Right lobe of liver (tissue), 6 donors: ENCODE measurements around the gene HDAC7. TPM values are rescaled to one million over a fixed set of nuclear protein-coding genes. Genes with fewer than 3 reads are reported as not detected.

Experiments used
- ATAC-seq, 4 donors: fragments of 200-7000 bp; cut with Tn5 transposase; one replicate each; pipeline ENCODE4 v1.9.1; 2020; ENCODE audit warnings: mild to moderate bottlenecking in 4 of 4, moderate library complexity in 4 of 4
- DNase-seq, 3 donors: peaks; one replicate each; pipeline ENCODE4 v3.0.0-alpha.2; 2020
- H3K27ac ChIP-seq, 3 donors: fragments of 200-600 bp; one replicate each; pipeline ENCODE4 v1.8.0; 2022
- H3K27me3 ChIP-seq, 2 donors: fragments of 200-600 bp; one replicate each; pipeline ENCODE4 v1.8.0; 2022
- H3K36me3 ChIP-seq, 4 donors: fragments of 200-600 bp; sonication (generic) in 1 of 4; one replicate each; pipeline versions ENCODE4 v1.5.1 to v1.8.0; 2017 to 2022; ENCODE audit warnings: control low read depth in 1 of 4
- H3K4me1 ChIP-seq, 4 donors: fragments of 200-600 bp; sonication (generic) in 1 of 4; one replicate each; pipeline versions ENCODE4 v1.5.1 to v1.8.0; 2017 to 2022; ENCODE audit warnings: control low read depth in 1 of 4
- H3K4me3 ChIP-seq, 3 donors: fragments of 200-600 bp; one replicate each; pipeline ENCODE4 v1.8.0; 2022
- H3K9me3 ChIP-seq, 4 donors: fragments of 200-600 bp; sonication (generic) in 1 of 4; one replicate each; pipeline versions ENCODE4 v1.5.1 to v1.8.0; 2017 to 2022; ENCODE audit warnings: control low read depth in 1 of 4
- CTCF ChIP-seq, 4 donors: fragments of 200-600 bp in 3 of 4; fragments of 450-650 bp in 1 of 4; IDR thresholded peaks; one replicate each; pipeline versions ENCODE4 v1.5.1 to v1.8.0; 2016 to 2022; ENCODE audit warnings: antibody characterized with exemption in 4 of 4, mild to moderate bottlenecking in 2 of 4
- POLR2A ChIP-seq: fragments of 450-650 bp; IDR thresholded peaks from one replicate; pipeline ENCODE4 v1.6.1; 2017; ENCODE audit warnings: antibody characterized with exemption, mild to moderate bottlenecking
- WGBS: methylation state at CpG from one replicate; pipeline ENCODE4 v1.1.6; 2018; ENCODE audit warnings: low coverage, low lambda C conversion rate; ENCODE audit not compliant: insufficient coverage; ENCODE audit errors: missing lambda C conversion rate; 5-methylcytosine and 5-hydroxymethylcytosine counted together
- intact Hi-C, 2 donors: fragments of 100-400 bp; cut with DNase I; formaldehyde crosslinking; loops; one replicate each; pipeline versions ENCODE4 v1.11.2 to v1.14.1; 2022
- total RNA-seq, 6 experiments: library from RNA; depleted of rRNA in 2 of 6; stranded (reverse); fragments of >200 nt in 2 of 6; fragmentation: NEBNext Ultra II Directional in 3 of 6; extraction: Animal tissue kit (Norgen Biotek cat#: 25700) in 3 of 6; gene quantifications; one replicate each; pipeline versions ENCODE4 v1.1.0 to v1.2.4, GENCODE V29; 2016 to 2023
- donor health status: DM: no; HTN: yes; CAD: no.
- donor health status: DM: no; HTN: no; CAD: no.
- donor health status: DM: no; HTN: no; CAD: no.
- donor health status: DM: no; HTN: yes; CAD: no.
- donor health status: DM: no; HTN: yes; CAD: no.

Gene HDAC7
- total RNA-seq, 6 experiments from 2014 or later = 6.6 to 18.8 (median 8.4) TPM

DNA sequence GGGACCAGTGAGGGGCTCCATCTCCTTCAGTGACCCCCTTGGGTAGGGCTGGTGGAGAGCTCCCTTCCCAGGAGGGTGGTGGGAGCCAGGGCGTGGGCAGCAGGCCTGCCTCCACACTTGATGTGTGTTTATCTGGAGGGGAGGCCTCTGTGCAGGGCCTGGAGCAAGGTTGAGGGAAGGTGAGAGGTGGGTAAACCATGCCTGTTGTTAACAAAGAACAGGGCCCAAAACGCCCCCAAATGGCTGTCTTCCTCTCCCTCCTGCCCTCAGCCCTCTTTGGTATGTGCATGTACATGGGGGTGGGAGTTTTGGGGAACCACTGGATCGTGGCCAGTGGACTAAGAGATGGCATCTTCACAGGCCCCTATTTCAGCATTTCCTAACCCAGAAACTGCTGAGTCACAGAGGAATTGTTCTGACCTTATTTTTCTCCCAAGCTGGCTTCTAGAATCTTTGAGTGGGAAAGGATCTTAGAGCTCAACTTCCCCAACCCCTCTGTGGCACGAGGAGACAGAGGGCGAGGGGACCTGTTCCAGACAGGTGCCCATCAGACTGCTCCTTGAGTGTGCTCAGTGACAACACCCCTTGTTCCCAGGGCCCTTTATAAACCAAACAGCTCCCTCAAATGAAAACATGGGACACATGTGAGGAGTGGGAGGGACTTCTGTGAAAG, 43.1 kb downstream of the HDAC7 start:
- ATAC-seq (no peak), DNase-seq (no peak)
- 41% methylated on average over 3 of the region's 5 CpGs for WGBS
- Histone ChIP-seq H3K9me3 (no peaks in the 10 kb centered on the region), H3K27me3 (no peaks in the 10 kb centered on the region), H3K36me3 (peaks cover 0 to 2% (median 0%) of the 10 kb centered on the region in 4 donors), H3K27ac (peak overlapping the region in 2 of 3 donors; percentile 6 to 40), H3K4me3 (no peak overlapping the region), H3K4me1 (peaks cover 0 to 28% (median 0%) of the 10 kb centered on the region in 4 donors)
- intact Hi-C loops = loop anchor here in 1 of 2 donors (5.0 kb wide), 1 partner anchor 34 kb away; no protein-coding TSS in a partner anchor
- no peak for TF ChIP-seq CTCF (IDR thresholded peaks at IDR 0.05)
- no peak for TF ChIP-seq POLR2A

DNA sequence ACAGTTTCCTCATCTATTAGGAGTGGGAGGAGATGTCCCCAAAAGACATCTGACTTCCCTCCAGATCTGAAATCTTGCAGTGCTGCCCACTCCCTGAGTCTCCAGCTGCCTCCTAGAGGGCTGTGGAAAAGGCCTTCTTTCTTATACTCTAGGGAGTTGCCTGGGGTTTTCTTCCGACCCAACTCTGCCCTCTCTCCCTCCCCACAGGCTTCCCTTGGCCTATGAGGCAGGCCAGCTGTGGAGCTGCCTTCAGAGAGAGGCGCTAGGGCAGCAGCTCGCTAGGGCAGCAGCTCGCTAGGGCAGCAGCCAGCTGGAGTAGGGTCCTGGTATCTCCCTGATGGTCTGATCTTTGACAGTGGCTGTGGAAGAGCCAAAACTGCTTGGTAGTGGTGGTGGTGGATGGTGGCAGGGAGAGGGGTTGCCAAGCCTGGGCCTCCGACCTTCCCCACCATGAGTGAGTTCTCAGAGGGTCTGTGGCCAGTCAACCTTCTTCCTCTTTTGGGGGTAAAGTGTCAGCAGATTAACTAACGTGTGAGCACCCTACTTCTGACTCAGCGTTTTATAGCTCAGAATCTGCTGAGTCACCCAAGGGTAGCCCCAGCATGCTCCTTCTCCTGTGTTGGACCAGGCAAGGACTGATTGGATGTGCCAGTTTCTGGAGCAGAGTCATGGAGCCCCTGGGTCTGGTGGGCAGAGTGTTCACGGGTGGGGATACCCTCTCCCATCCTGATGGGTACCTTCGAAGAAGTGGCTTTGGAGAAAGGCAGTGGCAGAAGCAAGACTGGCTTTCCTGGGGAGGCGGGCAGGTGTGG, 44.4 kb downstream of the HDAC7 start:
- 93% methylated on average over 3 of the region's 10 CpGs for whole genome bisulfite sequencing
- H3K27ac ChIP-seq = peak overlapping the region in 1 of 3 donors; percentile 51
- ATAC-seq (no peak), DNase-seq (no peak)
- no peak for TF ChIP-seq CTCF (IDR thresholded peaks at IDR 0.05)
- no peak for TF ChIP-seq POLR2A
- intact Hi-C loops = loop anchor here in 1 of 2 donors (5.0 kb wide), 1 partner anchor 33 kb away; no protein-coding TSS in a partner anchor
- no peak overlapping the region for H3K4me3 ChIP-seq
- peaks cover 0 to 29% (median 0%) of the 10 kb centered on the region in 4 donors for H3K4me1 ChIP-seq
- H3K27me3 ChIP-seq = no peaks in the 10 kb centered on the region
- no peaks in the 10 kb centered on the region for H3K36me3 ChIP-seq
- H3K9me3 ChIP-seq = no peaks in the 10 kb centered on the region

- no peaks in the 10 kb centered on the region for H3K36me3 ChIP-seq
- no peak for ATAC-seq
- peak overlapping the region in 1 of 3 donors; percentile 51 for H3K27ac ChIP-seq
- WGBS = 84% methylated on average over 5 of the region's 7 CpGs
- H3K4me1 ChIP-seq = peaks cover 0 to 31% (median 3%) of the 10 kb centered on the region in 4 donors
- no peak for TF ChIP-seq POLR2A
- TF ChIP-seq CTCF (IDR thresholded peaks at IDR 0.05) = no peak
- H3K27me3 ChIP-seq = no peaks in the 10 kb centered on the region
- intact Hi-C loops = loop anchor here in 1 of 2 donors (5.0 kb wide), 1 partner anchor 32 kb away; no protein-coding TSS in a partner anchor
- H3K4me3 ChIP-seq = no peak overlapping the region
- DNase-seq = no peak
- no peaks in the 10 kb centered on the region for H3K9me3 ChIP-seq
These were observed 45.0 kb downstream of the HDAC7 start for GRCh38 chr12:47774663-47775062.

DNA sequence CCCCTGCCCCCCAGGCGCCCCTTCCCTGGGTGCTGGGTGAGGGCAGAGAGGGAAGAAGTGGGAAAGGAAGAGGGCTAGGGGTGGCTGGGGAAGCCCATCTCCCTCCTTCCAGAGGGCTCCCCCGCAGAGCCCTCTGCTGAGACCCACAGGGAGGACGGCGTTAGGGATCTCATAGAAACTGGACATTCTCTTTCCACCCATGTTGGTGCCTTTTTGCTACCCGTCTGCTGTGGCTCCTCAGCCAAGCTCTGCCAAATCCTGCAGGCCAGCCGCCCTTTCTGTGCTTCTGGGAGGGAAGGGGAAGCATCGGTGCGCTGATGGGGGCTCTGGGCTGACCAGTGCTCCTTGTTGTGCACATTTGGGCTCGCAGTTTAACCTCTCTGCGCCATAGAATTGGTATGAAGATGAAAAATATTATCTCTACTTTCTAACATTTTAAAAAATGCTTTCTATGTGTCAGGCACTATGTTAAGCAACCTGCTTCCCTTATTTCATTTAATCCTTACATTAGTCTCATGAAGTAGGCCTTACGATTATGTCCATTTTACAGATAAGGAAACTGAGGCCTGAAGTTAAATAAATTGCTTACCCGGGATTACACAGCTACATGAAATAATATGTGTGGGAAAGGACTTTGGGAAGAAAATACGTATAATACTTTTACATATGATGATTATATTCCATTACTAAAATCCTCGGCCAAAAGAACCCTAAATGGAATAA, 45.7 kb downstream of the HDAC7 start:
- 57% methylated on average over 12 of the region's 14 CpGs for WGBS
- Histone ChIP-seq H3K27me3 (no peaks in the 10 kb centered on the region), H3K27ac (peak overlapping the region; percentile 50 to 83 (median 79)), H3K9me3 (no peaks in the 10 kb centered on the region), H3K36me3 (no peaks in the 10 kb centered on the region), H3K4me3 (peak overlapping the region; percentile 88 to 99 (median 95)), H3K4me1 (peaks cover 0 to 37% (median 3%) of the 10 kb centered on the region in 4 donors)
- no peak for TF ChIP-seq POLR2A
- no peak for TF ChIP-seq CTCF (IDR thresholded peaks at IDR 0.05)
- peak in 1 of 4 donors; percentile 5 for ATAC-seq
- intact Hi-C loops = no loop called here
- DNase-seq = peak in 1 of 3 donors; percentile 36
